HG03045 (cell line): ENCODE data around the gene SLC25A51.
"Not testable (repeated sequence)": the region's sequence is repeated elsewhere in the genome, so short reads cannot be mapped to it uniquely, and the experiment has no call there.

Experiments
- ATAC-seq: cut with Tn5 transposase; IDR thresholded peaks from one replicate; pipeline ENCODE4 v1.9.1; 2021; ENCODE audit warnings: mild to moderate bottlenecking, moderate library complexity; ENCODE audit not compliant: unreplicated experiment

Gene SLC25A51

DNA sequence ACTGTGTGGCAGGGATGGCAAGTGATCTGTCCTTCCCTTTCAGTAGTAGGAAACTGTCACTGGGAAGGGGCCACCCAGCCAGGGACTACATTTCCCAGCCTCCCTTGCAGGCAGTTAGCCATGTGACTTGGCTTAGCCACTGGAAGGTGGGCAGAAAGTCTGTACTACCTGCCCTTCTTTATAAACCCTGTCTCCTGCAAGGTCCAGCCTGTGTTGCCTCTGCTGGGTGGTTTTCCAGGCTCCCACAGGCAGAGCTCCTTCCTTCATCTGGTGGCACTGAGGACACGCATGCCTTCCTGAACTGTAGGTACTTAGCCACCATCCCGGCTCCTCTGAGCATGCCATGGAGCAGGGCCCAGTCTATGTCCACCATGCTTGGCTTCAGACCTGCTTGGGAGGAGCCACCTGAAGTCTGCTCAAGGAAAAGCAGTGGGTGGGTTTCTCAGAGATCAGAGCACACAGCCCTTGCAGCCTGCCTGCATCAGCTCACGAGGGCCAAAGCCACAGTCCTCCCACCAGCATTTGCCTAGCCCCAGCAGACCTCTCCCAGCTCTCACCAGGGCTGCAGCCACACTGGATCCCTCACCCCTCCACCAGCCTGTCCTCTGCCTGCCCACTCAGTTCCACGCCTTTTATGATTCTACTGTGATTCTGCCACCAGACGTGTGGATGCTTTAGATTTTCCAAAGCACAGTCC lies 16.7 kb upstream of the SLC25A51 start:
- no peak for ATAC-seq

DNA sequence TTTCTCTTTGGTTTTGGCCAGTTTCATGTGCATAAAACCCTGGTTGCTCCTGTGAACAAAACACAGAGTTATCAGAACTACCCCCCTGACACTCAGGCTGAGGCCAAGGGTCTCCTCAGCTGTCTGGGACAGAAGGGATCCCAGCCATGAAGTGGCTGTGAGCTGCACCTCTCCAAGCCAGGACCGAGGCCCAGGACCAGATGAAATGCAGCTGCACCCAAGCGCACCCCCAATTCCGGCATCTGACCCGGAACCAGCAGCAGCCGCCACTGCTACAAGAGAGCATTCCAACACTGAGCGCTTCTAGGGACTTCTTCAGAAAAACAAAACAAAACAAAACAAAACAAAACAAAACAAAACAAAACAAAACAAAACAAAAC lies 16.0 kb upstream of the SLC25A51 start:
- no peak for ATAC-seq

GRCh38 chr9:37919246-37919955 lies 15.5 kb upstream of the SLC25A51 start:
- ATAC-seq, result no peak

DNA sequence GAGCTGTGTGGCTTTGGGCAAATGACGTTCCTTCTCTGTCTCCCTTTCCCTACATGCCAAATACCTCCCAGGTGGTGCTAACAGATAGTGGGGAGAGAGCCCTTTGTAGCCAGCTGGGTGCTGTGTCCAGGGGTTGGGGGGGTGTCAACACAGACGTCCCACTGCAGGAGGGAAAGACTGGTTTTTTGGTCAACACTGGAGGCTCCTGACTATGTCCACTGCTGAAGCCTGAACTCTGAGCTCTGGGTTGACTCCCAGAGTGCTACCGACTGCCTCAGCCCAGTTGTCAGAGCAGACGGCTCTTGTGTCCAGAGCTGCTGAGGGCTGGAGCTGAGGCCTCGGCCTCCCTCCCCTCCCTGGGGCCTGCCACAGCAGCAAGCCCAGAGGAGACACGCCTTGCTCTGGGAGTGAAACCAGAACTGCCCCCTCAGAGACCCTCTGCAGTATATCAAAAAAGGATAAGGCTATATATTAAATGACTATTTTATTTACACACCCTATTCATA lies 14.8 kb upstream of the SLC25A51 start:
- ATAC-seq, result no peak

- no peak for ATAC-seq
Measured at GRCh38 chr9:37917801-37918664, 14.1 kb upstream of the SLC25A51 start.

DNA sequence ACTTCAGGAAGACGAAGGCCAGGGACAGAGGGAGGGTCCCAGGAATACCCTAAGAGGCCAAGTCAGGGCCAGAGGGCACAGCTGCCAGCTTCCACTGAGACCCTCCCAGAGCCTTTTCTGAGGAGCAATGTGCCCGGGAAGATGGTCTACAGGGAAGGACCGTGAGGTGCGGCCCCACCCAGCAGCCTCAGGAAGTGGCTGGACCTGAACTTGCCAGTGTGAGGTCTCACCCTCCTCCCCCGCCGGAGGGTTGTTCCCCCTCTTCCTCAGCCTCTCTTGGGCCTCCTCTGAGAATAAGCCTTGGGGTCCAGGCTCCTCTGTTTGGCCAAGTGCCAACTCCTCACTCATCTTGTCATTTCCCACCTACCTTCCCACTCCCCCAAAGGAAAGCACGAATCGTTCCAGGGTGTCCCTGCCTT lies 13.4 kb upstream of the SLC25A51 start:
- no peak for ATAC-seq

DNA sequence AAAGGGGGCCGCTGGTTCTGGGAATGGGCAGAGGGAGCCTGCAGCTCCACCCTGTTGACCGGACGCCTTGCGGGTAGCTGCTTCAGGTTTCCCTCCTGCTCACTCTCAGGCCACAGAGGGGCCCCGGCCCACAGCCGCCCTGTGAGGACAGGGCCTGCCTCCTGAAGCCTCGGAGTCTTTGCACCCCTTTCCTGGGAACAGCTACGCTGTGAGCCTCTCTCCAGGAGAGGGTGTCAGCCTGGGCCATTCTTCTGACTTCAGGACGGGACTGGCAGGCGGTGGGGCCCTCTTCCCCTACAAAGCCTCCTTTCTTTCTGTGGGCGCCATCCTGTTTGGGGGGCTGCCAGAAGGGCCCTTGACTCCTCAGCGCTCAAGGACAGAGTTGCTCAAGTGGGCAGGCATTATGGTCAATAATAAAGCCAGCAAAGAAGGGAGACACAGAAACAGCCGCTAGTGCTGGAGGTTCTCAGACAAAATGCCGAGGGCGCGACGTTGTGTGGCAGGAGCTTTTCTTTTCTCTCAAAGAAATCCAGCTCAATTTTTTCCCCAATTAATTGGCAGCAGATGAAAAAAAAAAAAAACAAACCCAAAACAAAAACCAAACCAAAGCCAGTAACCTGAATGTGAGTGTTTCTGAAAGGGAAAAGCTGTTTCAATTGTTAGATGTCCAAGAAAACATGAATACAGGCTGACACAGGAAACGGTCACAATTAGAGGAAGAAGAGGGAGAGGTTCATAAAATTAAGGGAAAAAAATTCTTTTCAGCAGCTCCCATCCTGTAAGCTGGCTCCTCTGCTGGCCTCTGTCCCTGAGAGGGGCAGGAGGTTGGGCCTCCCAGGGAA lies 12.8 kb upstream of the SLC25A51 start:
- ATAC-seq, result no peak

- ATAC-seq, result no peak
Measured at GRCh38 chr9:37915911-37916470, 12.1 kb upstream of the SLC25A51 start.

DNA sequence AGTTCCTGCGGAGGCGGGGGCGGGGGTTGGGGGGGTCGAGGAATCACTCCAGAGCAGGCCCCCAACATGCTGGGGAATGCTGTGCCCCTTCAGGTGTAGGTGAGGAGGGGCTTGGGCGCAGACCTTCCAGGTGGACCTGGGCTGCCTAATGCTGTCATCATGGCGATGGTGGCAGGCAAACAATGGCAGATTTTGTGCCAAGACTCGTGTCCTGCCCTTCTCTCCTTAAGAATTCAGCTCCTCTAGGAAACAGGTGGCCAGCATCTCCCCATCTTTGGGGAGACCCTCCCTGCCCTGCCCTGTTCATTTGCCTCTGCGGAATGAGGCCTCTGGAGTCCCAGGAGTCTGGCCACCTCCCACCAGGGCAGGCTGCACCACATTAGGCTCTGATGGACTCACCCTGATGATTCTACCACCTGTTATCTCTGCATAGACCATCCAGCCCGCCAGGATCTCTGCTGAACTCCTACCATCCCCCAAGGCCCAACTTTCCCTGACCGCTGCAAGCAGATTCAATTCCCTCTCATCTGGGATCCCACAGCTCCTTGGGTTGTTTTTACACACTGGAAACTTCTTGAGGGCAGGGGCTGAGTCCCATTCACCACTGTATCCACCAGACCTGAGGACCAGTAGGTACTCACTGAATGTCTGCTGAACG lies 10.9 kb upstream of the SLC25A51 start:
- no peak for ATAC-seq

DNA sequence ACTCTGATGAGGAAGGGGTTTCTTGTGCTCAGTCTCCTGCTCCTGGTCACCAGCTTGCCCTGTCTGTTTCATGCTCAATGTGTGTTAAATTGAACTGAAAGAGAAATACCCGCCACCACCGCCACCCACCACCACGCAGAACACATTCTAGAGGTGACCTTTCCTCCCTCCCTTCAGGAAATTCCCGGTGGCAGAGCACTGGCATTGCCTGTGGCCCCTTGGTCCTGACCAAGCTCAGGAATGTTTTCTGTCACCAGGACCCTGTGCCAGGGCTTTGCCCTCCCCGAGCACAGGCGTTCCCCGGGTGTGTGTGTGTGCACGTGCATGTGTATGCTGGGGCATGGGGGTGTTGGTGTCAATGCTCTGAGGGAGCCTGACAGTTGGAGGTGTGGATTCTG lies 10.2 kb upstream of the SLC25A51 start:
- ATAC-seq, result no peak

GRCh38 chr9:37913480-37914153 lies 9.7 kb upstream of the SLC25A51 start:
- peak; percentile 73 for ATAC-seq

DNA sequence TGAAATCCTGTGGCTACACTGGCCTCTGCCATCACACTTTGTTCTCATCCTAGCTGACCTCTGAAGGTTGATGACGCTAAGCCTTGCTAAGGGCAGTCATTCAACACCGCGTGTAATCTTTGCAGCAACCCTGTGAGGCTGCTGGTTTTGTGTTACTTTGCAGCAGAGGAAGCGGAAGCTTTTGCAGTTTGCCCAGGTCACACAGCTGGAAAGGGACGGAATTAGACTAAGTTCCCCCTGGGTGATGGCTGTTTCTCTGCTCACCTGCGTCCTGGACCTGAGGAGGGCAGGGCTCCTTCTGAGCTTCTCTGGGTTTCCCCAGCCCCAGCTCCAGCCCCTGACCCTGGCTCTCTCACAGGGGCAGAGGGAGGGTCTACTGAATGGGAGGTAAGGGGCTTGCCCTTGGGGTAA lies 7.3 kb upstream of the SLC25A51 start:
- ATAC-seq, result no peak

DNA sequence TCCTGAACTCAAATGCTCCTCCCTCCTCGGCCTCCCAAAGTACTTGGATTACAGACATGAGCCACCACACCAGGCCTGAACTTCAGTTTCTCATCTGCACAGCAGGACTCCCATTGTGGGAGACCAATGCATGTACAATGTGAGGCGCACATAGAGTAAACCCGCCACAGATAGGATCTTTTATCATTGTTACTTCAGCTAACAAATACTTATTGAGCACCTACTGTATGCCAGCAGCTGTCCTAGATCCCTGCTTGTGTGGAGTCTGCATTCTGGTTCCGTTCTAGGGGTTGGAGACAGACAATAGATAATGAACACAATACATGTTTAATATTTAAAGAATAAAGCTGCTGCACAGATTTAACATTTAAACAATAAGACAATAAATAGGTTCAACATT lies 6.3 kb upstream of the SLC25A51 start:
- ATAC-seq, result no peak

DNA sequence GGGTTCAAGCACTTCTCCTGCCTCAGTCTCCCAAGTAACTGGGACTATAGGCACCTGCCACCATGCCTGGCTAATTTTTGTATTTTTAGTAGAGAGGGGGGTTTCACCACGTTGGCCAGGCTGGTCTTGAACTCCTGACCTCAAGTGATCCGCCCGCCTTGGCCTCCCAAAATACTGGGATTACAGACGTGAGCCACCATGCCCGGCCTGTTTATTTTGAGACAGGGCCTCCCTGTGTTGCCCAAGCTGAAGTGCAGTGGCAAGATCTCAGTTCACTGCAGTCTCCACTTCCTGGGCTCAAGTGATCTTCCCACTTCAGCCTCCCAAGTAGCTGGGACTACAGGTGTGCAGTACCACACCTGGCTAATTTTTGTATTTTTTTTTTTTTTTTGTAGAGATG lies 5.9 kb upstream of the SLC25A51 start:
- ATAC-seq, result not testable (repeated sequence)

DNA sequence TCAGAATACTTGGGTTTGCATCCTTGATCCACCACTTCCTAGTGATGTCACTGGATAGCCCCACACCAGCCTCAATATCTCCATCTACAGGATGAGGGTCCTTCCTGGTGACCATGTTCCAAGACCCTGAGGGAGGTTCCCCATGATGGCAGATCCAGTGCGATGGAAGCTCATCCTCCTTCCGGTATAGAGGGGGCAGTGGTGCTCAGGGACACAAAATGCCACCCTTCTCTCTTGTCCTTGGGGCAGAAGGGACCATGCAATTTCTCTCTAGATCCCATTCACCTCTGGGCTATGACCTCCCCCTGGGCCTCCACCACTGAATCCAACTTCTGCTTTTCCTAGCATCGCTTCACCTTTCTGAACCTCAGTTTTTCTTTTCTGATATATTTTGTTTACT lies 5.4 kb upstream of the SLC25A51 start:
- ATAC-seq, result no peak

DNA sequence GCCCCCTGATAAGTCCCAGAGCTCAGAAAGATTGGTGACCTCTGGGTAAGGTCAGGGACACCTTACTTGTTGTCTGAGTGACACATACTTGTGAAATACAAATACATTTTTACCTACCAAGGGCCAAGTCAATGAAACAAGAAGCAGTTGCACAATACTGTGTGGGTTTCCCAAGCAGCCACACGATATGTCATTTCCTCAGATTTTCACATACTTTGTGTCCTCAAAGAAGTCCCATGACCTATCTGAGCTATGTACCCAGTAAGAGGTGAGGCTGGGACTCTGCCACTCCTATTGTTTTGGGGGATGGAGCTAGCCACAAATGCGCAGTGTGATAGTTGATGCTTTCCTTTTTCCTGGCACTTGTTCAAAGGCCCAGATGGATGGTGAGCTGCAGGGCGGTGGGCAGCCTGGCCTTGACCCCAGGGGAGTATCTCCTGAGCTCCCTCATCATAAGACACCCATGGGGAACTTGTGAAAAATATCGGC lies 4.8 kb upstream of the SLC25A51 start:
- ATAC-seq, result no peak

GRCh38 chr9:37908283-37908682 lies 4.4 kb upstream of the SLC25A51 start:
- ATAC-seq, result no peak

- no peak for ATAC-seq
Measured at GRCh38 chr9:37906312-37907239, 2.6 kb upstream of the SLC25A51 start.
